ENCODE results near the gene SMPD3.

The SMPD3 gene

GRCh38 chr16:68453816-68454215 is 5.5 kb upstream of the SMPD3 start:
- Histone ChIP-seq H3K27me3 (ENCODE audit: control insufficient read depth, insufficient read depth, low read length) (no peaks in the 10 kb centered on the region), H3K4me1 (ENCODE audit: control insufficient read depth, insufficient read depth, low read length) (no peaks in the 10 kb centered on the region), H3K9me3 (ENCODE audit: control insufficient read depth, insufficient read depth, low read length) (no peaks in the 10 kb centered on the region), H3K4me3 (ENCODE audit: low read depth, low read length) (no peak overlapping the region), H3K9ac (ENCODE audit: low read depth, low read length) (no peak overlapping the region), H3K36me3 (ENCODE audit: control insufficient read depth, insufficient read depth, low read length) (no peaks in the 10 kb centered on the region), H3K27ac (ENCODE audit: low read depth, low read length) (no peak overlapping the region)

- H3K9ac ChIP-seq (ENCODE audit: low read depth, low read length): no peak overlapping the region
- H3K4me3 ChIP-seq (ENCODE audit: low read depth, low read length): no peak overlapping the region
- H3K27ac ChIP-seq (ENCODE audit: low read depth, low read length): no peak overlapping the region
- no peaks in the 10 kb centered on the region for H3K36me3 ChIP-seq (ENCODE audit: control insufficient read depth, insufficient read depth, low read length)
- 0 out of 2 replicates have a peak, but pooled peaks cover 4% of the 10 kb centered on the region for H3K4me1 ChIP-seq (ENCODE audit: control insufficient read depth, insufficient read depth, low read length)
- H3K9me3 ChIP-seq (ENCODE audit: control insufficient read depth, insufficient read depth, low read length): no peaks in the 10 kb centered on the region
- peaks cover 11% of the 10 kb centered on the region for H3K27me3 ChIP-seq (ENCODE audit: control insufficient read depth, insufficient read depth, low read length)
Measured at GRCh38 chr16:68452176-68452575, 3.9 kb upstream of the SMPD3 start.

- Histone ChIP-seq H3K27ac (ENCODE audit: low read depth, low read length) (no peak overlapping the region), H3K27me3 (ENCODE audit: control insufficient read depth, insufficient read depth, low read length) (peaks cover 16% of the 10 kb centered on the region), H3K9me3 (ENCODE audit: control insufficient read depth, insufficient read depth, low read length) (no peaks in the 10 kb centered on the region), H3K9ac (ENCODE audit: low read depth, low read length) (no peak overlapping the region), H3K4me1 (ENCODE audit: control insufficient read depth, insufficient read depth, low read length) (0 out of 2 replicates have a peak, but pooled peaks cover 4% of the 10 kb centered on the region), H3K4me3 (ENCODE audit: low read depth, low read length) (no peak overlapping the region), H3K36me3 (ENCODE audit: control insufficient read depth, insufficient read depth, low read length) (no peaks in the 10 kb centered on the region)
Measured at GRCh38 chr16:68451676-68452075, 3.4 kb upstream of the SMPD3 start.

GRCh38 chr16:68450741-68451255 is 2.5 kb upstream of the SMPD3 start:
- Histone ChIP-seq H3K9ac (ENCODE audit: low read depth, low read length) (no peak overlapping the region), H3K4me3 (ENCODE audit: low read depth, low read length) (no peak overlapping the region), H3K27me3 (ENCODE audit: control insufficient read depth, insufficient read depth, low read length) (peaks cover 24% of the 10 kb centered on the region), H3K4me1 (ENCODE audit: control insufficient read depth, insufficient read depth, low read length) (0 out of 2 replicates have a peak, but pooled peaks cover 4% of the 10 kb centered on the region), H3K36me3 (ENCODE audit: control insufficient read depth, insufficient read depth, low read length) (no peaks in the 10 kb centered on the region), H3K27ac (ENCODE audit: low read depth, low read length) (no peak overlapping the region), H3K9me3 (ENCODE audit: control insufficient read depth, insufficient read depth, low read length) (no peaks in the 10 kb centered on the region)

- Histone ChIP-seq H3K4me1 (ENCODE audit: control insufficient read depth, insufficient read depth, low read length) (0 out of 2 replicates have a peak, but pooled peaks cover 4% of the 10 kb centered on the region), H3K27ac (ENCODE audit: low read depth, low read length) (no peak overlapping the region), H3K9me3 (ENCODE audit: control insufficient read depth, insufficient read depth, low read length) (no peaks in the 10 kb centered on the region), H3K36me3 (ENCODE audit: control insufficient read depth, insufficient read depth, low read length) (no peaks in the 10 kb centered on the region), H3K27me3 (ENCODE audit: control insufficient read depth, insufficient read depth, low read length) (peaks cover 28% of the 10 kb centered on the region), H3K4me3 (ENCODE audit: low read depth, low read length) (peak overlapping the region; percentile 56), H3K9ac (ENCODE audit: low read depth, low read length) (no peak overlapping the region)
Measured at GRCh38 chr16:68447653-68448359, 502 bp downstream of the SMPD3 start.

- 0 out of 2 replicates have a peak, but pooled peaks cover 4% of the 10 kb centered on the region for H3K4me1 ChIP-seq (ENCODE audit: control insufficient read depth, insufficient read depth, low read length)
- peak overlapping the region; percentile 27; the same call in 1 of the 2 replicates for H3K4me3 ChIP-seq (ENCODE audit: low read depth, low read length)
- H3K27me3 ChIP-seq (ENCODE audit: control insufficient read depth, insufficient read depth, low read length): peaks cover 28% of the 10 kb centered on the region
- H3K27ac ChIP-seq (ENCODE audit: low read depth, low read length): no peak overlapping the region
- no peaks in the 10 kb centered on the region for H3K9me3 ChIP-seq (ENCODE audit: control insufficient read depth, insufficient read depth, low read length)
- H3K36me3 ChIP-seq (ENCODE audit: control insufficient read depth, insufficient read depth, low read length): no peaks in the 10 kb centered on the region
- no peak overlapping the region for H3K9ac ChIP-seq (ENCODE audit: low read depth, low read length)
Measured at GRCh38 chr16:68446681-68447652, 1.3 kb downstream of the SMPD3 start.

- no peaks in the 10 kb centered on the region for H3K36me3 ChIP-seq (ENCODE audit: control insufficient read depth, insufficient read depth, low read length)
- H3K4me3 ChIP-seq (ENCODE audit: low read depth, low read length): no peak overlapping the region
- H3K27ac ChIP-seq (ENCODE audit: low read depth, low read length): no peak overlapping the region
- H3K4me1 ChIP-seq (ENCODE audit: control insufficient read depth, insufficient read depth, low read length): 0 out of 2 replicates have a peak, but pooled peaks cover 4% of the 10 kb centered on the region
- H3K9me3 ChIP-seq (ENCODE audit: control insufficient read depth, insufficient read depth, low read length): no peaks in the 10 kb centered on the region
- H3K27me3 ChIP-seq (ENCODE audit: control insufficient read depth, insufficient read depth, low read length): peaks cover 28% of the 10 kb centered on the region
- no peak overlapping the region for H3K9ac ChIP-seq (ENCODE audit: low read depth, low read length)
Measured at GRCh38 chr16:68445458-68445857, 2.9 kb downstream of the SMPD3 start.

- no peak overlapping the region for H3K9ac ChIP-seq (ENCODE audit: low read depth, low read length)
- H3K4me3 ChIP-seq (ENCODE audit: low read depth, low read length): no peak overlapping the region
- H3K9me3 ChIP-seq (ENCODE audit: control insufficient read depth, insufficient read depth, low read length): no peaks in the 10 kb centered on the region
- H3K36me3 ChIP-seq (ENCODE audit: control insufficient read depth, insufficient read depth, low read length): no peaks in the 10 kb centered on the region
- no peak overlapping the region for H3K27ac ChIP-seq (ENCODE audit: low read depth, low read length)
- H3K4me1 ChIP-seq (ENCODE audit: control insufficient read depth, insufficient read depth, low read length): 0 out of 2 replicates have a peak, but pooled peaks cover 4% of the 10 kb centered on the region
- peaks cover 34% of the 10 kb centered on the region for H3K27me3 ChIP-seq (ENCODE audit: control insufficient read depth, insufficient read depth, low read length)
Measured at GRCh38 chr16:68444056-68444657, 4.2 kb downstream of the SMPD3 start.

- Histone ChIP-seq H3K9me3 (ENCODE audit: control insufficient read depth, insufficient read depth, low read length) (peaks cover 9% of the 10 kb centered on the region), H3K27ac (ENCODE audit: low read depth, low read length) (no peak overlapping the region), H3K4me1 (ENCODE audit: control insufficient read depth, insufficient read depth, low read length) (no peaks in the 10 kb centered on the region), H3K9ac (ENCODE audit: low read depth, low read length) (no peak overlapping the region), H3K36me3 (ENCODE audit: control insufficient read depth, insufficient read depth, low read length) (no peaks in the 10 kb centered on the region), H3K27me3 (ENCODE audit: control insufficient read depth, insufficient read depth, low read length) (peaks cover 7% of the 10 kb centered on the region; the same call in 1 of the 2 replicates), H3K4me3 (ENCODE audit: low read depth, low read length) (no peak overlapping the region)
Measured at GRCh38 chr16:68436581-68436980, 11.7 kb downstream of the SMPD3 start.

GRCh38 chr16:68434624-68435210 is 13.6 kb downstream of the SMPD3 start:
- H3K9ac ChIP-seq (ENCODE audit: low read depth, low read length): no peak overlapping the region
- no peaks in the 10 kb centered on the region for H3K36me3 ChIP-seq (ENCODE audit: control insufficient read depth, insufficient read depth, low read length)
- no peak overlapping the region for H3K27ac ChIP-seq (ENCODE audit: low read depth, low read length)
- peaks cover 9% of the 10 kb centered on the region for H3K9me3 ChIP-seq (ENCODE audit: control insufficient read depth, insufficient read depth, low read length)
- peaks cover 4% of the 10 kb centered on the region; the same call in 1 of the 2 replicates for H3K27me3 ChIP-seq (ENCODE audit: control insufficient read depth, insufficient read depth, low read length)
- H3K4me3 ChIP-seq (ENCODE audit: low read depth, low read length): no peak overlapping the region
- H3K4me1 ChIP-seq (ENCODE audit: control insufficient read depth, insufficient read depth, low read length): no peaks in the 10 kb centered on the region
